SK-N-SH (cell line): ENCODE results near the gene C20orf204. TPM values are rescaled to one million over a fixed set of nuclear protein-coding genes. Genes with fewer than 3 reads are reported as not detected.

Experiments
- CTCF ChIA-PET: fragments of 300-600, 350-600 bp; formaldehyde crosslinking; extraction: SDS; loops from one replicate; lab custom pipeline; 2021; lab: Yijun Ruan, JAX
- POLR2A ChIA-PET: fragments of 350-600 bp; sonication (Branson Sonifier 250); formaldehyde crosslinking; extraction: SDS; loops from one replicate; lab custom pipeline; 2020; ENCODE audit warnings: antibody characterized with exemption, inconsistent platforms; lab: Yijun Ruan, JAX
- DNase-seq: peaks from one replicate; pipeline ENCODE4 v3.0.0; 2012
- H2AFZ ChIP-seq: fragments of 200-600 bp; sonication (generic); 2 replicates; pipeline ENCODE4 v1.8.1; 2016; ENCODE audit warnings: antibody characterized with exemption, mild to moderate bottlenecking, low read depth
- H3F3A ChIP-seq: fragments of 200-600 bp; sonication (generic); replicated peaks from 2 replicates; pipeline ENCODE3; 2016; ENCODE audit warnings: antibody characterized with exemption, mild to moderate bottlenecking; ENCODE audit not compliant: insufficient read depth
- H3K27ac ChIP-seq, 2 experiments: fragments of 200-500 bp in 1 of 2; fragments of 200-600 bp in 1 of 2; sonication (Bioruptor generic) in 1 of 2; sonication (generic), shearing (Covaris generic) in 1 of 2; 2 replicates each; pipeline versions ENCODE4 v1.5.1 to v1.6.1; 2014 to 2016; ENCODE audit warnings: low read depth in 2 of 2, inconsistent platforms in 1 of 2, low read length in 1 of 2, mild to moderate bottlenecking in 1 of 2, mixed read lengths in 1 of 2
- H3K27me3 ChIP-seq: fragments of 200-600 bp; sonication (generic), shearing (Covaris generic); 2 replicates; pipeline ENCODE4 v1.6.1; 2016; ENCODE audit warnings: mixed run types; ENCODE audit not compliant: insufficient read depth
- H3K36me3 ChIP-seq, 2 experiments: fragments of 200-500 bp in 1 of 2; fragments of 200-600 bp in 1 of 2; sonication (Bioruptor generic) in 1 of 2; sonication (generic) in 1 of 2; replicated peaks in 1 of 2; 2 replicates each; pipeline versions ENCODE3 to v1.5.1; 2014 to 2016; ENCODE audit warnings: low read length in 1 of 2, mild to moderate bottlenecking in 1 of 2; ENCODE audit not compliant: insufficient read depth in 2 of 2, control insufficient read depth in 1 of 2
- H3K4me1 ChIP-seq, 2 experiments: fragments of 200-500 bp in 1 of 2; fragments of 200-600 bp in 1 of 2; sonication (Bioruptor generic) in 1 of 2; sonication (generic), shearing (Covaris generic) in 1 of 2; 2 replicates each; pipeline versions ENCODE4 v1.5.1 to v1.6.1; 2014 to 2016; ENCODE audit warnings: low read depth in 1 of 2, low read length in 1 of 2, mixed run types in 1 of 2; ENCODE audit not compliant: insufficient read depth in 2 of 2, control insufficient read depth in 1 of 2
- H3K4me2 ChIP-seq: fragments of 200-600 bp; sonication (generic), shearing (Covaris generic); 2 replicates; pipeline ENCODE4 v1.6.1; 2017; ENCODE audit warnings: mixed run types
- H3K4me3 ChIP-seq, 2 experiments: fragments of 200-500 bp in 1 of 2; fragments of 200-600 bp in 1 of 2; sonication (Bioruptor generic) in 1 of 2; sonication (generic), shearing (Covaris generic) in 1 of 2; 2 replicates each; pipeline versions ENCODE4 v1.5.1 to v1.8.1; 2014 to 2016; ENCODE audit warnings: low read depth in 2 of 2, inconsistent platforms in 1 of 2, low read length in 1 of 2, mild to moderate bottlenecking in 1 of 2, mixed read lengths in 1 of 2, moderate library complexity in 1 of 2
- H3K79me2 ChIP-seq: fragments of 200-600 bp; sonication (generic); 2 replicates; pipeline ENCODE4 v1.8.1; 2017; ENCODE audit warnings: mild to moderate bottlenecking; ENCODE audit not compliant: insufficient read depth
- H3K9ac ChIP-seq: fragments of 200-600 bp; sonication (generic); 2 replicates; pipeline ENCODE4 v1.6.1; 2017; ENCODE audit warnings: mixed run types
- H3K9me2 ChIP-seq: fragments of 200-600 bp; sonication (generic); 2 replicates; pipeline ENCODE4 v1.6.1; 2017; ENCODE audit warnings: mixed run types
- H3K9me3 ChIP-seq: fragments of 200-600 bp; sonication (generic); 2 replicates; pipeline ENCODE4 v1.6.1; 2017; ENCODE audit warnings: mixed run types, mild to moderate bottlenecking, moderate library complexity
- H4K20me1 ChIP-seq: fragments of 200-600 bp; sonication (generic); 2 replicates; pipeline ENCODE4 v1.6.1; 2017; ENCODE audit warnings: mild to moderate bottlenecking, mixed run types; ENCODE audit not compliant: insufficient read depth
- EP300 ChIP-seq, 2 experiments: IDR thresholded peaks; 2 replicates each; pipeline versions ENCODE4 v1.4.0 to v1.6.1; 2012; ENCODE audit warnings: borderline replicate concordance in 1 of 2, low read depth in 1 of 2, low read length in 1 of 2
- EZH2phosphoT487 ChIP-seq: fragments of 200-600 bp; sonication (generic); IDR thresholded peaks from 2 replicates; pipeline ENCODE4 v1.6.1; 2017; ENCODE audit warnings: low read depth, mixed run types, mild to moderate bottlenecking, antibody characterized with exemption, moderate library complexity, borderline replicate concordance
- FOXJ3 ChIP-seq: sonication (generic); formaldehyde crosslinking; IDR thresholded peaks from 2 replicates; pipeline ENCODE4 v1.5.1; 2020; ENCODE audit warnings: mild to moderate bottlenecking, missing genetic modification reagents
- FOXM1 ChIP-seq: IDR thresholded peaks from 2 replicates; pipeline ENCODE4 v1.4.0; 2012; ENCODE audit warnings: low read depth, mild to moderate bottlenecking
- GABPA ChIP-seq: IDR thresholded peaks from 2 replicates; pipeline ENCODE4 v1.4.0; 2012; ENCODE audit warnings: low read depth, mild to moderate bottlenecking
- GATA2 ChIP-seq: sonication (generic); formaldehyde crosslinking; IDR thresholded peaks from 2 replicates; pipeline ENCODE4 v1.5.0; 2020; ENCODE audit warnings: mild to moderate bottlenecking, missing genetic modification reagents
- IRF3 ChIP-seq: fragments of 150-350 bp; IDR thresholded peaks from 2 replicates; pipeline ENCODE4 v1.6.1; 2016; ENCODE audit warnings: mild to moderate bottlenecking, low read depth, low read length
- MEF2A ChIP-seq: IDR thresholded peaks from 2 replicates; pipeline ENCODE4 v1.4.0; 2012; ENCODE audit warnings: low read depth, borderline replicate concordance
- POLR2AphosphoS5 ChIP-seq: IDR thresholded peaks from 2 replicates; pipeline ENCODE4 v1.6.1; 2012; ENCODE audit warnings: low read depth, low read length
- RAD21 ChIP-seq: IDR thresholded peaks from 2 replicates; pipeline ENCODE4 v1.6.1; 2012; ENCODE audit warnings: mild to moderate bottlenecking, low read length
- RCOR1 ChIP-seq: fragments of 150-350 bp; IDR thresholded peaks from 2 replicates; pipeline ENCODE4 v1.6.1; 2017; ENCODE audit warnings: antibody characterized with exemption, low read length
- RFX5 ChIP-seq: IDR thresholded peaks from 2 replicates; pipeline ENCODE4 v1.6.1; 2012; ENCODE audit warnings: mild to moderate bottlenecking, improper control_type of control experiment, low read length
- RXRA ChIP-seq: IDR thresholded peaks from 2 replicates; pipeline ENCODE4 v1.4.0; 2012; ENCODE audit warnings: low read depth, mild to moderate bottlenecking, borderline replicate concordance
- SIN3A ChIP-seq: IDR thresholded peaks from 2 replicates; pipeline ENCODE4 v1.6.1; 2012; ENCODE audit warnings: low read depth, mild to moderate bottlenecking, low read length, moderate library complexity, borderline replicate concordance
- SMC3 ChIP-seq: IDR thresholded peaks from 2 replicates; pipeline ENCODE4 v1.6.1; 2012; ENCODE audit warnings: low read depth, low read length, improper control_type of control experiment
- TCF12 ChIP-seq: IDR thresholded peaks from 2 replicates; pipeline ENCODE4 v1.4.0; 2012
- WGBS: methylation state at CpG from one replicate; pipeline ENCODE4 v1.1.6; 2017; ENCODE audit warnings: low lambda C conversion rate; 5-methylcytosine and 5-hydroxymethylcytosine counted together
- polyA plus RNA-seq, 3 experiments: library from polyadenylated mRNA; depleted of rRNA; stranded (reverse); fragments of >200 nt; gene quantifications; 2 replicates each; pipeline ENCODE4 v1.2.3, GENCODE V29; 2012
- TF ChIP-seq, protein P1 (sequence below): fragments of 150-350 bp; IDR thresholded peaks from 2 replicates; pipeline ENCODE4 v1.6.1; 2017; ENCODE audit warnings: antibody characterized with exemption, low read length, low read depth, borderline replicate concordance
- TF ChIP-seq, protein P2 (sequence below): IDR thresholded peaks from 2 replicates; pipeline ENCODE4 v1.4.0; 2012; ENCODE audit warnings: low read depth, borderline replicate concordance
- TF ChIP-seq, protein P3 (sequence below): IDR thresholded peaks from 2 replicates; pipeline ENCODE4 v1.4.0; 2012; ENCODE audit warnings: low read depth, borderline replicate concordance
- TF ChIP-seq, protein P4 (sequence below): IDR thresholded peaks from 2 replicates; pipeline ENCODE4 v1.6.1; 2012; ENCODE audit warnings: mild to moderate bottlenecking, low read depth, low read length, moderate library complexity

Gene C20orf204
- polyA plus RNA-seq, 1 of the 3 experiments (the other 2 are of a cell fraction), result 0.21 TPM

DNA sequence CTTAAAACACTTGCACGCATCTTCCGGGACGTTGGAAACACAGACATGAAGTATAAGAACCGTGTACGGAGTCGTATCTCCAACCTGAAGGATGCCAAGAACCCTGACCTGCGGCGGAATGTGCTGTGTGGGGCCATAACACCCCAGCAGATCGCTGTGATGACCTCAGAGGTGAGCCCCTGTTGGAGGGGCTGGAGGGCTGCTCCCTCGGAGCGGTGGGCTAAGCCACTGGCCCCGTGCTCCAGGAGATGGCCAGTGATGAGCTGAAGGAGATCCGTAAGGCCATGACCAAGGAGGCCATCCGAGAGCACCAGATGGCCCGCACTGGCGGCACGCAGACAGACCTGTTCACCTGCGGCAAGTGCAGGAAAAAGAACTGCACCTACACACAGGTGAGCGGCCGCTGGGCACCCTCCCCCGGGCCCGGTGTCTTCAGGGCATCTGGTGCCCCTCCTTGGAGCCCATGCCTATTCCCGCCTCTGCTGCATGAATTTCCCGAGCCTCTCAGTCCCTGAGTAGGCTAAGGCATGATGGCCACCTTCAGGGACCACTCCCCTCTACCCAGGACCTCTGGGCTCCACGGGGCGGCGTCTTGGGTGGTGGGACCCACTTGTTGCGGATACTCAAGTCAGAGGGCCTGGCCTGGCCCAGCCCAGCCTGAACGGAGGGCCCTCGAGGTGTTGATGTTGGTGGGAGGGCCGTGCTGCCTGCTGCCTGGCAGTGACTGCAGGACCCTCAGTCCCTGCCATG is 34.4 kb downstream of the C20orf204 start:
- no peaks in the 10 kb centered on the region for H3F3A ChIP-seq
- no peak overlapping the region for H3K4me2 ChIP-seq
- ChIA-PET POLR2A (no interaction called here), CTCF (interaction anchor here (0.6 to 2.9 kb wide), 16 partner anchors 9 to 195 kb away, joined by 3 to 21 read pairs (median 5); partner anchors contain the start of genes DNAJC5, LKAAEAR1, OPRL1 and RGS19)
- no peaks in the 10 kb centered on the region for H4K20me1 ChIP-seq
- H3K27me3 ChIP-seq, result no peaks in the 10 kb centered on the region
- WGBS, result 95% methylated on average over 15 of the region's 31 CpGs
- H3K36me3 ChIP-seq, result peaks cover 0 to 17% of the 10 kb centered on the region in 2 experiments
- H2AFZ ChIP-seq, result no peak overlapping the region
- H3K4me3 ChIP-seq, result no peak overlapping the region; a peak in 1 of 4 replicates
- TF ChIP-seq FOXJ3 (CRISPR knock-in tag) (no peak), RAD21 (no peak), GABPA (no peak), MEF2A (no peak), FOXM1 (no peak), IRF3 (no peak), SIN3A (no peak), RCOR1 (no peak), EZH2phosphoT487 (no peak), GATA2 (CRISPR knock-in tag) (no peak), POLR2AphosphoS5 (no peak), SMC3 (no peak), RXRA (no peak), RFX5 (no peak), TCF12 (no peak), EP300 (IDR thresholded peaks at IDR 0.05; ENCODE audit: borderline replicate concordance in 1 of 2, low read depth in 1 of 2, low read length in 1 of 2) (no peak)
- TF ChIP-seq, protein P1, sequence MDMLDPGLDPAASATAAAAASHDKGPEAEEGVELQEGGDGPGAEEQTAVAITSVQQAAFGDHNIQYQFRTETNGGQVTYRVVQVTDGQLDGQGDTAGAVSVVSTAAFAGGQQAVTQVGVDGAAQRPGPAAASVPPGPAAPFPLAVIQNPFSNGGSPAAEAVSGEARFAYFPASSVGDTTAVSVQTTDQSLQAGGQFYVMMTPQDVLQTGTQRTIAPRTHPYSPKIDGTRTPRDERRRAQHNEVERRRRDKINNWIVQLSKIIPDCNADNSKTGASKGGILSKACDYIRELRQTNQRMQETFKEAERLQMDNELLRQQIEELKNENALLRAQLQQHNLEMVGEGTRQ, result no peak
- TF ChIP-seq, protein P2, sequence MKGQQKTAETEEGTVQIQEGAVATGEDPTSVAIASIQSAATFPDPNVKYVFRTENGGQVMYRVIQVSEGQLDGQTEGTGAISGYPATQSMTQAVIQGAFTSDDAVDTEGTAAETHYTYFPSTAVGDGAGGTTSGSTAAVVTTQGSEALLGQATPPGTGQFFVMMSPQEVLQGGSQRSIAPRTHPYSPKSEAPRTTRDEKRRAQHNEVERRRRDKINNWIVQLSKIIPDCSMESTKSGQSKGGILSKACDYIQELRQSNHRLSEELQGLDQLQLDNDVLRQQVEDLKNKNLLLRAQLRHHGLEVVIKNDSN, result no peak
- TF ChIP-seq, protein P3, sequence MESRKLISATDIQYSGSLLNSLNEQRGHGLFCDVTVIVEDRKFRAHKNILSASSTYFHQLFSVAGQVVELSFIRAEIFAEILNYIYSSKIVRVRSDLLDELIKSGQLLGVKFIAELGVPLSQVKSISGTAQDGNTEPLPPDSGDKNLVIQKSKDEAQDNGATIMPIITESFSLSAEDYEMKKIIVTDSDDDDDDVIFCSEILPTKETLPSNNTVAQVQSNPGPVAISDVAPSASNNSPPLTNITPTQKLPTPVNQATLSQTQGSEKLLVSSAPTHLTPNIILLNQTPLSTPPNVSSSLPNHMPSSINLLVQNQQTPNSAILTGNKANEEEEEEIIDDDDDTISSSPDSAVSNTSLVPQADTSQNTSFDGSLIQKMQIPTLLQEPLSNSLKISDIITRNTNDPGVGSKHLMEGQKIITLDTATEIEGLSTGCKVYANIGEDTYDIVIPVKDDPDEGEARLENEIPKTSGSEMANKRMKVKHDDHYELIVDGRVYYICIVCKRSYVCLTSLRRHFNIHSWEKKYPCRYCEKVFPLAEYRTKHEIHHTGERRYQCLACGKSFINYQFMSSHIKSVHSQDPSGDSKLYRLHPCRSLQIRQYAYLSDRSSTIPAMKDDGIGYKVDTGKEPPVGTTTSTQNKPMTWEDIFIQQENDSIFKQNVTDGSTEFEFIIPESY, result no peak
- TF ChIP-seq, protein P4, sequence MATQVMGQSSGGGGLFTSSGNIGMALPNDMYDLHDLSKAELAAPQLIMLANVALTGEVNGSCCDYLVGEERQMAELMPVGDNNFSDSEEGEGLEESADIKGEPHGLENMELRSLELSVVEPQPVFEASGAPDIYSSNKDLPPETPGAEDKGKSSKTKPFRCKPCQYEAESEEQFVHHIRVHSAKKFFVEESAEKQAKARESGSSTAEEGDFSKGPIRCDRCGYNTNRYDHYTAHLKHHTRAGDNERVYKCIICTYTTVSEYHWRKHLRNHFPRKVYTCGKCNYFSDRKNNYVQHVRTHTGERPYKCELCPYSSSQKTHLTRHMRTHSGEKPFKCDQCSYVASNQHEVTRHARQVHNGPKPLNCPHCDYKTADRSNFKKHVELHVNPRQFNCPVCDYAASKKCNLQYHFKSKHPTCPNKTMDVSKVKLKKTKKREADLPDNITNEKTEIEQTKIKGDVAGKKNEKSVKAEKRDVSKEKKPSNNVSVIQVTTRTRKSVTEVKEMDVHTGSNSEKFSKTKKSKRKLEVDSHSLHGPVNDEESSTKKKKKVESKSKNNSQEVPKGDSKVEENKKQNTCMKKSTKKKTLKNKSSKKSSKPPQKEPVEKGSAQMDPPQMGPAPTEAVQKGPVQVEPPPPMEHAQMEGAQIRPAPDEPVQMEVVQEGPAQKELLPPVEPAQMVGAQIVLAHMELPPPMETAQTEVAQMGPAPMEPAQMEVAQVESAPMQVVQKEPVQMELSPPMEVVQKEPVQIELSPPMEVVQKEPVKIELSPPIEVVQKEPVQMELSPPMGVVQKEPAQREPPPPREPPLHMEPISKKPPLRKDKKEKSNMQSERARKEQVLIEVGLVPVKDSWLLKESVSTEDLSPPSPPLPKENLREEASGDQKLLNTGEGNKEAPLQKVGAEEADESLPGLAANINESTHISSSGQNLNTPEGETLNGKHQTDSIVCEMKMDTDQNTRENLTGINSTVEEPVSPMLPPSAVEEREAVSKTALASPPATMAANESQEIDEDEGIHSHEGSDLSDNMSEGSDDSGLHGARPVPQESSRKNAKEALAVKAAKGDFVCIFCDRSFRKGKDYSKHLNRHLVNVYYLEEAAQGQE, result no peak
- H3K27ac ChIP-seq, result no peak overlapping the region
- H3K9me3 ChIP-seq, result no peaks in the 10 kb centered on the region
- H3K9ac ChIP-seq, result no peak overlapping the region
- peaks cover 0 to 4% of the 10 kb centered on the region in 2 experiments; a peak in 1 of 4 replicates for H3K4me1 ChIP-seq
- no peak for DNase-seq
- no peaks in the 10 kb centered on the region for H3K79me2 ChIP-seq
- H3K9me2 ChIP-seq, result no peaks in the 10 kb centered on the region
